Keratinocyte (primary cell): ENCODE measurements around the gene OR13C2. TPM values are rescaled to one million over a fixed set of nuclear protein-coding genes. Genes with fewer than 3 reads are reported as not detected.

ENCODE experiments used
- DNase-seq: peaks from one replicate; pipeline ENCODE4 v3.0.0-alpha.2; 2011; ENCODE audit warnings: low read depth, missing footprints, low spot score
- FAIRE-seq: peaks from 2 replicates; lab custom pipeline; 2011; peaks lifted over from hg19 to GRCh38; lab: Jason Lieb, UNC
- H2AFZ ChIP-seq: 2 replicates; pipeline ENCODE4 v1.6.0; 2012; ENCODE audit warnings: low read length, control low read depth, inconsistent platforms; ENCODE audit not compliant: control insufficient read depth
- H3K27ac ChIP-seq: 2 replicates; pipeline ENCODE4 v1.5.1; 2011; ENCODE audit warnings: low read length; ENCODE audit not compliant: control insufficient read depth, insufficient read depth
- H3K27me3 ChIP-seq: 3 replicates; pipeline ENCODE4 v1.6.0; 2011; ENCODE audit warnings: low read length; ENCODE audit not compliant: control insufficient read depth, insufficient read depth; ENCODE audit errors: extremely low read depth
- H3K36me3 ChIP-seq, 2 experiments: 2 replicates in 1 of 2; 3 replicates in 1 of 2; pipeline ENCODE4 v1.5.1; 2011; ENCODE audit warnings: low read length in 2 of 2, mild to moderate bottlenecking in 1 of 2; ENCODE audit not compliant: control insufficient read depth in 2 of 2, insufficient read depth in 2 of 2; ENCODE audit errors: extremely low read depth in 1 of 2
- H3K4me1 ChIP-seq: 3 replicates; pipeline ENCODE4 v1.5.1; 2011; ENCODE audit warnings: low read length; ENCODE audit not compliant: control insufficient read depth, insufficient read depth; ENCODE audit errors: extremely low read depth
- H3K4me2 ChIP-seq: 3 replicates; pipeline ENCODE4 v1.6.0; 2011; ENCODE audit warnings: low read depth, low read length; ENCODE audit not compliant: control insufficient read depth, insufficient read depth; ENCODE audit errors: extremely low read depth
- H3K4me3 ChIP-seq, 3 experiments: fragments of 200-600 bp in 1 of 3; sonication (generic) in 1 of 3; 2 replicates in 2 of 3; 3 replicates in 1 of 3; pipeline ENCODE4 v1.5.1; 2011 to 2016; ENCODE audit warnings: low read length in 3 of 3, mild to moderate bottlenecking in 3 of 3, control low read depth in 2 of 3, inconsistent platforms in 1 of 3, low read depth in 1 of 3, mixed read lengths in 1 of 3, mixed run types in 1 of 3, moderate library complexity in 1 of 3; ENCODE audit not compliant: control insufficient read depth in 2 of 3, insufficient read depth in 2 of 3; ENCODE audit errors: extremely low read depth in 1 of 3
- H3K79me2 ChIP-seq: 2 replicates; pipeline ENCODE4 v1.6.0; 2012; ENCODE audit warnings: low read length; ENCODE audit not compliant: control insufficient read depth, insufficient read depth
- H3K9ac ChIP-seq: 3 replicates; pipeline ENCODE4 v1.6.0; 2011; ENCODE audit warnings: low read length; ENCODE audit not compliant: control insufficient read depth, insufficient read depth; ENCODE audit errors: extremely low read depth
- H3K9me1 ChIP-seq: 3 replicates; pipeline ENCODE4 v1.6.0; 2011; ENCODE audit warnings: low read length; ENCODE audit not compliant: control insufficient read depth, insufficient read depth; ENCODE audit errors: extremely low read depth
- H3K9me3 ChIP-seq: 2 replicates; pipeline ENCODE4 v1.5.1; 2012; ENCODE audit warnings: low read depth, low read length; ENCODE audit not compliant: control insufficient read depth
- H4K20me1 ChIP-seq: 3 replicates; pipeline ENCODE4 v1.6.0; 2011; ENCODE audit warnings: low read length; ENCODE audit not compliant: control insufficient read depth, insufficient read depth; ENCODE audit errors: extremely low read depth
- CTCF ChIP-seq, 3 experiments: IDR thresholded peaks in 1 of 3; conservative IDR thresholded peaks in 1 of 3; optimal IDR thresholded peaks in 1 of 3; 2 replicates in 2 of 3; 3 replicates in 1 of 3; pipeline versions ENCODE3 to v1.5.1; 2011; ENCODE audit warnings: low read length in 3 of 3, mild to moderate bottlenecking in 3 of 3, moderate library complexity in 2 of 3, control low read depth in 1 of 3, inconsistent platforms in 1 of 3; ENCODE audit not compliant: insufficient read depth in 2 of 3; ENCODE audit errors: extremely low read depth in 1 of 3
- EZH2 ChIP-seq: IDR thresholded peaks from one replicate; pipeline ENCODE4 v1.6.1; 2012; ENCODE audit warnings: inconsistent platforms, mild to moderate bottlenecking, low read length, moderate library complexity
- dilution Hi-C: fragments of 300-500 bp; cut with MboI; formaldehyde crosslinking; loops from one replicate; pipeline ENCODE4 v1.7.0; 2020; ENCODE audit warnings: low sequenced_read_pairs; ENCODE audit not compliant: extremely low pct_ligation_motif_present
- polyA plus RNA-seq, 5 experiments: library from polyadenylated mRNA; depleted of rRNA in 3 of 5; stranded (reverse) in 3 of 5; stranded (forward) in 1 of 5; unstranded in 1 of 5; fragments of >200 nt; gene quantifications; 1 replicate in 1 of 5; 2 replicates in 3 of 5; 3 replicates in 1 of 5; pipeline versions ENCODE4 v1.2.1 to v1.2.3, GENCODE V29; 2011 to 2012; ENCODE audit warnings: missing spikeins in 2 of 5, low read depth in 1 of 5, low replicate concordance in 1 of 5

OR13C2 gene
- polyA plus RNA-seq, 1 donor (not counting 4 experiments of a cell fraction or from before 2014, with no cell fraction given), result not detected

- Histone ChIP-seq H3K9me3 (no peaks in the 10 kb centered on the region), H3K9ac (no peak overlapping the region), H3K4me2 (no peak overlapping the region), H3K4me3 (no peak overlapping the region), H3K27me3 (no peaks in the 10 kb centered on the region), H2AFZ (no peak overlapping the region), H3K9me1 (no peaks in the 10 kb centered on the region), H3K27ac (no peak overlapping the region), H4K20me1 (no peaks in the 10 kb centered on the region), H3K4me1 (no peaks in the 10 kb centered on the region), H3K36me3 (no peaks in the 10 kb centered on the region), H3K79me2 (no peaks in the 10 kb centered on the region)
- FAIRE-seq, result no peak
- no peak for DNase-seq
- dilution Hi-C loops, result no loop called here
- TF ChIP-seq CTCF (optimal IDR thresholded peaks at IDR 0.05 in 1 of 3, IDR thresholded peaks at IDR 0.05 in 1 of 3, conservative IDR thresholded peaks at IDR 0.05 in 1 of 3; ENCODE audit: extremely low read depth in 1 of 3, insufficient read depth in 2 of 3, low read length in 3 of 3) (no peak), EZH2 (no peak)
These were observed 48.4 kb downstream of the OR13C2 start for GRCh38 chr9:104556830-104557634.

GRCh38 chr9:104555521-104555920 is 49.9 kb downstream of the OR13C2 start:
- H3K27ac ChIP-seq, result no peak overlapping the region
- DNase-seq, result no peak
- H4K20me1 ChIP-seq, result no peaks in the 10 kb centered on the region
- no peak overlapping the region for H3K4me3 ChIP-seq
- dilution Hi-C loops, result no loop called here
- H3K9me1 ChIP-seq, result no peaks in the 10 kb centered on the region
- H3K9ac ChIP-seq, result no peak overlapping the region
- no peaks in the 10 kb centered on the region for H3K4me1 ChIP-seq
- no peaks in the 10 kb centered on the region for H3K36me3 ChIP-seq
- no peaks in the 10 kb centered on the region for H3K79me2 ChIP-seq
- no peaks in the 10 kb centered on the region for H3K27me3 ChIP-seq
- H2AFZ ChIP-seq, result no peak overlapping the region
- H3K4me2 ChIP-seq, result no peak overlapping the region
- no peak for TF ChIP-seq EZH2
- no peak for TF ChIP-seq CTCF (optimal IDR thresholded peaks at IDR 0.05 in 1 of 3, IDR thresholded peaks at IDR 0.05 in 1 of 3, conservative IDR thresholded peaks at IDR 0.05 in 1 of 3; ENCODE audit: extremely low read depth in 1 of 3, insufficient read depth in 2 of 3, low read length in 3 of 3)
- no peak for FAIRE-seq
- H3K9me3 ChIP-seq, result no peaks in the 10 kb centered on the region

Other genes starting within 250 kb of the OR13C2 start
- gene OR13F1, start 101.4 kb downstream of the OR13C2 start, polyA plus RNA-seq, result not detected in 3 replicates
- not detected in 3 replicates for gene OR13C4, start 78.4 kb downstream of the OR13C2 start, polyA plus RNA-seq
- gene OR13C3, start 68.8 kb downstream of the OR13C2 start, polyA plus RNA-seq, result not detected in 3 replicates
- not detected in 3 replicates for gene OR13C8, start 36.5 kb downstream of the OR13C2 start, polyA plus RNA-seq
- gene OR13C5, start 6.2 kb downstream of the OR13C2 start, polyA plus RNA-seq, result not detected in 3 replicates
- not detected in 3 replicates for gene OR13C9, start 12.6 kb upstream of the OR13C2 start, polyA plus RNA-seq
- not detected in 3 replicates for gene OR13D1, start 88.9 kb upstream of the OR13C2 start, polyA plus RNA-seq
- 32.9 to 48.0 TPM (median 47.5 TPM) in 3 replicates for gene NIPSNAP3A, start 142.1 kb upstream of the OR13C2 start, polyA plus RNA-seq
- gene NIPSNAP3B, start 158.5 kb upstream of the OR13C2 start, polyA plus RNA-seq, result 0.06 to 0.39 TPM (median 0.30 TPM) in 3 replicates